ENCODE data around the gene ALOX5. TPM values are rescaled to one million over a fixed set of nuclear protein-coding genes. Genes with fewer than 3 reads are reported as not detected.
"Not testable (repeated sequence)": the region's sequence is repeated elsewhere in the genome, so short reads cannot be mapped to it uniquely, and the experiment has no call there.

The ALOX5 gene
- total RNA-seq: 100 to 1,000 TPM in 2 of 4 donors, 10 to 100 TPM in 2; 40.6 to 153 (median 78.0) TPM

DNA sequence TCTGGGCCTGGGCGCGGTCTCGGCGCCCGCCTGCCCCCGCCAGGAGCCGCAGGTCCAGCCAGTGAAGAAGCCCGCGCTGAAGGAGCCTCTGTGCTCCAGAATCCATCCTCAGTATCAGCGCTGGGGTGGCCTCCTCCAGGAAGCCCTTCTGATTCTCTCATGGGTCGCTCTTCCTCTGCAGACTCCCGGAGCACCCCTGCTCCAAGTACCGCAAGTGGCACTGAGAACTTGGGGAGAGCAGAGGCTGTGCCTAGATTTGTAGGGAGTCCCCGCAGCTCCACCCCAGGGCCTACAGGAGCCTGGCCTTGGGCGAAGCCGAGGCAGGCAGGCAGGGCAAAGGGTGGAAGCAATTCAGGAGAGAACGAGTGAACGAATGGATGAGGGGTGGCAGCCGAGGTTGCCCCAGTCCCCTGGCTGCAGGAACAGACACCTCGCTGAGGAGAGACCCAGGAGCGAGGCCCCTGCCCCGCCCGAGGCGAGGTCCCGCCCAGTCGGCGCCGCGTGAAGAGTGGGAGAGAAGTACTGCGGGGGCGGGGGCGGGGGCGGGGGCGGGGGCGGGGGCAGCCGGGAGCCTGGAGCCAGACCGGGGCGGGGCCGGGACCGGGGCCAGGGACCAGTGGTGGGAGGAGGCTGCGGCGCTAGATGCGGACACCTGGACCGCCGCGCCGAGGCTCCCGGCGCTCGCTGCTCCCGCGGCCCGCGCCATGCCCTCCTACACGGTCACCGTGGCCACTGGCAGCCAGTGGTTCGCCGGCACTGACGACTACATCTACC lies at the start of gene ALOX5:
Gene ALOX5 (plus strand): TSS at position 641 of the 774 bp plus-strand sequence. CDS start 64 bp downstream, at position 705.
- no peak for DNase-seq (ENCODE audit: low spot score)

DNA sequence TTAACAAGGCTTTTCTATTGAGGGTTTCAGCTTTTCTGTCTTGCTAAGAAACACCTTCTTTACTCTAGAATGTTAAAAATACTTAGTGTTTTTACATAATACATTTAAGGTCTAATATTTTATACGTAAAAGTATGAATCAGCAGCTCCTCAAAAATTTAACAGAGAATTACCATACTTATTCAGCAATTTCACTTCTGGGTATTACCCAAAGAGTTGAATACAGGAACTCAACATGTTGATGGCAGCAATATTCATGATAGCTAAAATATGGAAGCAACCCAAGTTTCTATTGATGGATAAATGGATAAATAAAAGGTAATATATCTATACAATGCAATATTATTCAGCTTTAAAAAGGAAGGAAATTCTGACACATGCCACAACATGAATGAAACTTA lies 48.9 kb upstream of the ALOX5 start:
- ATAC-seq (ENCODE audit: low FRiP score) (no peak), DNase-seq (ENCODE audit: low spot score) (no peak)
- TF ChIP-seq, protein P1, sequence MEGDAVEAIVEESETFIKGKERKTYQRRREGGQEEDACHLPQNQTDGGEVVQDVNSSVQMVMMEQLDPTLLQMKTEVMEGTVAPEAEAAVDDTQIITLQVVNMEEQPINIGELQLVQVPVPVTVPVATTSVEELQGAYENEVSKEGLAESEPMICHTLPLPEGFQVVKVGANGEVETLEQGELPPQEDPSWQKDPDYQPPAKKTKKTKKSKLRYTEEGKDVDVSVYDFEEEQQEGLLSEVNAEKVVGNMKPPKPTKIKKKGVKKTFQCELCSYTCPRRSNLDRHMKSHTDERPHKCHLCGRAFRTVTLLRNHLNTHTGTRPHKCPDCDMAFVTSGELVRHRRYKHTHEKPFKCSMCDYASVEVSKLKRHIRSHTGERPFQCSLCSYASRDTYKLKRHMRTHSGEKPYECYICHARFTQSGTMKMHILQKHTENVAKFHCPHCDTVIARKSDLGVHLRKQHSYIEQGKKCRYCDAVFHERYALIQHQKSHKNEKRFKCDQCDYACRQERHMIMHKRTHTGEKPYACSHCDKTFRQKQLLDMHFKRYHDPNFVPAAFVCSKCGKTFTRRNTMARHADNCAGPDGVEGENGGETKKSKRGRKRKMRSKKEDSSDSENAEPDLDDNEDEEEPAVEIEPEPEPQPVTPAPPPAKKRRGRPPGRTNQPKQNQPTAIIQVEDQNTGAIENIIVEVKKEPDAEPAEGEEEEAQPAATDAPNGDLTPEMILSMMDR (IDR thresholded peaks at IDR 0.05): no peak

More for the DNA sequence above, at the start of gene ALOX5:
- ATAC-seq (ENCODE audit: low FRiP score): peak; percentile 64
- TF ChIP-seq, protein P1 (IDR thresholded peaks at IDR 0.05): no peak

DNA sequence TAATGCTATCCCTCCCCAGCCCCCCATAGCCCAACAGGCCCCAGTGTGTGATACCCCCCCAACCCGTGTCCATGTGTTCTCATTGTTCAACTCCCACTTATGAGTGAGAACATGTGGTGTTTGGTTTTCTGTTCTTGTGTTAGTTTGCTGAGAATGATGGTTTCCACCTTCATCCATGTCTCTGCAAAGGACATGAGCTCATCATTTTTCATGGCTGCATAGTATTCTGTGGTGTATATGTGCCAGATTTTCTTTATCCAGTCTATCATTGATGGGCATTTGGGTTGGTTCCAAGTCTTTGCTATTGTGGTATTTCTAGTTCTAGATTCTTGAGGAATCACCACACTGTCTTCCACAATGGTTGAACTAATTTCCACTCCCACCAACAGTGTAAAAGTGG lies 47.2 kb upstream of the ALOX5 start:
- not testable (repeated sequence) for DNase-seq (ENCODE audit: low spot score); ATAC-seq (ENCODE audit: low FRiP score)

DNA sequence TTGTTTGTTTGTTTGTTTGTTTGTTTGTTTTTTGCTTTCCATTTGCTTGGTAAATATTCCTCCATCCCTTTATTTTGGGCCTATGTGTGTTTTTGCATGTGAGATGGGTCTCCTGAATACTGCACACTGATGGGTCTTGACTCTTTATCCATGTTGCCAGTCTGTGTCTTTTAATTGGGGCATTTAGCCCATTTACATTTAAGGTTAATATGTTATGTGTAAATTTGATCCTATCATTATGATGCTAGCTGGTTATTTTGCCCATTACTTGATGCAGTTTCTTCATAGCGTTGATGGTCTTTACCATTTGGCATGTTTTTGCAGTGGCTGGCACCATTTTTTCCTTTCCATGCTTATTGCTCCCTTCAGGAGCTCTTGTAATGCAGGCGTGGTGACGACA lies 42.2 kb upstream of the ALOX5 start:
- not testable (repeated sequence) for ATAC-seq (ENCODE audit: low FRiP score); DNase-seq (ENCODE audit: low spot score)

DNA sequence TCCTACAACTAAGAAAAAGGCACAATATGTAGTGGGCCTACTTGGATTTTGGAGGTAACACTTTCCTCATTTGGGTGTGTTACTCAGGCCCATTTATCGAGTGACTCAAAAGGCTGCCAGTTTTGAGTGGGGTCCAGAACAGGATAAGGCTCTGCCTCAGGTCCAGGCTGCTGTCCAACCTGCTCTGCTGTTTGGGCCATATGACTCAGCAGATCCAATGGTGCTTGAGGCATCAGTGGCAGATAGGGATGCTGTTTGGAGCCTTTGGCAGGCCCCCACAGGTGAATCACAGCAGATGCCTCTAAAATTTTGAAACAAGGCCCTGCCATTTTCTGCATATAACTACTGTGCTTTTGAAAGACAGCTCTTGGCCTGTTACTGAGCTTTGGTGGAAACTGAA lies 34.1 kb upstream of the ALOX5 start:
- ATAC-seq (ENCODE audit: low FRiP score): no peak

DNA sequence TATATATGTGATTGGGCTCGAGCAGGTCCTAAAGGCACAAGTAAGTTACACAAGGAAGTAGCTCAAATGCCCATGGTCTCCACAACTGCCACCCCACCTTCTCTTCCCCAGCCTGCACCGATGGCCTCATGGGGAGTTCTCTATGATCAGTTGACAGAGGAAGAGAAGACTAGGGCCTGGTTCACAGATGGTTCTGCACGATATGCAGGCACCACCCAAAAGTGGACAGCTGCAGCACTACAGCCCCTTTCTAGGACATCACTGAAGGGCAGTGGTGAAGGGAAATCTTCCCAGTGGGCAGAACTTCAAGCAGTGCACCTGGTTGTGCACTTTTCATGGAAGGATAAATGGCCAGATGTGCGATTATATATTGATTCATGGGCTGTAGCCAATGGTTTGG lies 33.6 kb upstream of the ALOX5 start:
- ATAC-seq (ENCODE audit: low FRiP score): not testable (repeated sequence)

More for the DNA sequence above, 34.1 kb upstream of the ALOX5 start:
- no peak for DNase-seq (ENCODE audit: low spot score)
- TF ChIP-seq, protein P1 (IDR thresholded peaks at IDR 0.05): no peak

DNA sequence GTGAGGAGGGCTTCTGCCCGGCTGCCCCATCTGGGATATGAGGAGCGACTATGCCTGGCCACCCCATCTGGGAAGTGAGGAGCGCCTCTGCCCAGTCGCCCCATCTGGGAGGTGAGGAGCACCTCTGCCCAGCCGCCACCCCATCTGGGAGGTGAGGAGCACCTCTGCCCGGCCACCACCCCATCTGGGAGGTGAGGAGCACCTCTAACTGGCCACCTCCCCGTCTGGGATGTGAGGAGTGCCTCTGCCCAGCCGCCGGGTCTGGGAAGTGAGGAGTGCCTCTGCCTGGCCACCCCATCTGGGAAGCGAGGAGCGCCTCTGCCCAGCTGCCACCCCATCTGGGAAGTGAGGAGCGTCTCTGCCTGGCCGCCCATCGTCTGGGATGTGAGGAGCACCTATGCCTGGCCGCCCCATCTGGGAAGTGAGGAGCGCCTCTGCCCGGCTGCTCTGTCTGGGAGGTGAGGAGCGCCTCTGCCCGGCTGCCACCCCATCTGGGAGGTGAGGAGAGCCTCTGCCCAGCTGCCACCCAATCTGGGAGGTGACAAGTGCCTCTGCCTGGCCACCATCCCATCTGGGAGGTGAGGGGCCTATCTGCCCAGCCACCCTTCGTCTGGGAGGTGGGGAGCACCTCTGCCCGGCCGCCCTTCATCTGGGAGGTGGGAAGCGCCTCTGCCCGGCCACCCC lies 27.2 kb upstream of the ALOX5 start:
- DNase-seq (ENCODE audit: low spot score); ATAC-seq (ENCODE audit: low FRiP score): not testable (repeated sequence)

More for the DNA sequence above, 33.6 kb upstream of the ALOX5 start:
- DNase-seq (ENCODE audit: low spot score): not testable (repeated sequence)

DNA sequence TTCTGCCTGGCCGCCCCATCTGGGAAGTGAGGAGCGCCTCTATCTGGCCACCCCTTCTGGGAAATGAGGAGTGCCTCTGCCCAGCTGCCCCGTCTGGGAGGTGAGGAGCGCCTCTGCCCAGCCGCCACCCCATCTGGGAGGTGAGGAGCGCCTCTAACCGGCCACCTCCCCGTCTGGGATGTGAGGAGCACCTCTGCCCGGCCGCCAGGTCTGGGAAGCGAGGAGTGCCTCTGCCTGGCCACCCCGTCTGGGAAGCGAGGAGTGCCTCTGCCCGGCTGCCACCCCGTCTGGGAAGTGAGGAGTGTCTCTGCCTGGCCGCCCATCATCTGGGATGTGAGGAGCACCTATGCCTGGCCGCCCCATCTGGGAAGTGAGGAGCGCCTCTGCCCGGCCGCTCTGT lies 26.6 kb upstream of the ALOX5 start:
- not testable (repeated sequence) for ATAC-seq (ENCODE audit: low FRiP score); DNase-seq (ENCODE audit: low spot score)

DNA sequence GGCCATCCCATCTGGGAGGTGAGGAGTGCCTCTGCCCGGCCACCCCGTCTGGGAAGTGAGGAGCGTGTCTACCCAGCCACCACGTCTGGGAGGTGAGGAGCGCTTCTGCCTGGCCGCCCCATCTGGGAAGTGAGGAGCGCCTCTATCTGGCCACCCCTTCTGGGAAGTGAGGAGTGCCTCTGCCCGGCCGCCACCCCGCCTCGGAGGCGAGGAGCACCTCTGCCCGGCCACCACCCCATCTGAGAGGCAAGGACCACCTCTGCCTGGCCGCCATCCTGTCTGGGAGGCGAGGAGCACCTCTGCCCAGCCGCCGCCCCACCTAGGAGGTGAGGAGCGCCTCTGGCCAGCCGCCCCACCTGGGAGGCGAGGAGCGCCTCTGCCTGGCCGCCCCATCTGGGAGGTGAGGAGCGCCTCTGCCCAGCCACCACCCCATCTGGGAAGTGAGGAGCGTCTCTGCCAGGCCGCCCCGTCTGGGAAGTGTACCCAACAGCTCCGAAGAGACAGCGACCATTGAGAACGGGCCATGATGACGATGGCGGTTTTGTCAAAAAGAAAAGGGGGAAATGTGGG lies 25.7 kb upstream of the ALOX5 start:
- not testable (repeated sequence) for DNase-seq (ENCODE audit: low spot score)

DNA sequence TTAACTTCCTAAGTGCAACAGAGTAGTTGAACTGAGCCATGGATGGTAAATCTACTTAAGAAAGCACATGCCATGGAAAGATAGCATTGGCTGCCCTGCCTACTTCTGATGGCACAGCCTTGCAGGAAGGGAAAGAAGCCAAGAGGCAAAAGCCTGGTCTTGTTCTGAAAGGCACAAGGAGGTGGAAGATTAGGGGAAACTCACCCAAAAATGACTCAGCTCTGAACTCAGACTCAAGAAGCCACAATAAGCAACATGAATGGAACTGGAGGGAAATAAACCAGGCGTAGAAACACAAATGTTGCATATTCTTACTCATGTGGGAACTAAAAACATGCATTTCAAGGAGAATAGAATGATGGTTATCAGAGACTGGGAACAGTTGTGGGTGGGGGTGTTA lies 20.8 kb upstream of the ALOX5 start:
- DNase-seq (ENCODE audit: low spot score) (no peak), ATAC-seq (ENCODE audit: low FRiP score) (no peak)
- TF ChIP-seq, protein P1 (IDR thresholded peaks at IDR 0.05): no peak

More for the DNA sequence above, 25.7 kb upstream of the ALOX5 start:
- ATAC-seq (ENCODE audit: low FRiP score): not testable (repeated sequence)
